Measurements from ENCODE around the gene LGALS3.

The LGALS3 gene

DNA sequence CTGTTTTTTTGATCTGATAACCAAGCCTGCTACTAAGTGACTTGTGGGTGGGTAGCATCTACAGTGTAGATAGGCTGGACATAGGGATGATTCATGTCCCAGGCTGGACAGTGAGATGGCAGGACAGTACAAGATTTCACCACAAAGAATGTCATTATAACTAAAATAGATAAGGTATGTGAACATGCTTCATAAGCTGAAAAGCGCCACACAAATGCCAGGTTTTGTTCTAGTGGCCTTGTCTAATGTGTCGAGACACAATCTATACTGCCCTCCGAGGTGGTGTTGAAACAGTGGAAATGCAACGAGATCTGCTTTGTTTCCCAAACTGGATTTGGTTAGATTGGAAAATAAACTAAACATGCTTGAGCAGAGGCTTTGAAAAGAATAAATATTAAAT lies 4.4 kb downstream of the LGALS3 start:
- DNase-seq: no peak

DNA sequence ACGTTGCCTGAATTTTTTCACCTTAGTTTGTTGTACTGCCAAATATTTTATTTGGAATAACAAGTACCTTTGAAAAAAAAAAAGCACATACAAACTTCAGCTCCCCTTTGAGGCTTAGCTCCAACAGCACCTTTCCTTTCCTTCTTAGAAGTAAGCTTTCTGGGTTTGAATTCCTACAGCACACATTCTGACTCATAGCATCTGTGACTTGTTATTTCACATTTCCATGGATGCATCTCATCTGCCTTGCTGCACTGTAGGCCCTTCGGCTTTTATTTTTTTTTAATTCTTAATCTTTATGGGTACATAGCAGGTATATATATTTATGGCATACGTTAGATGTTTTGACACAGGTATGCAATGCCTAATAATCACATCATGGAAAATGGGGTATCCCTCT lies 7.2 kb downstream of the LGALS3 start:
- DNase-seq: no peak

- DNase-seq: no peak
These were observed 8.1 kb downstream of the LGALS3 start for GRCh38 chr14:55136885-55137786.

- no peak for DNase-seq
These were observed 9.0 kb downstream of the LGALS3 start for GRCh38 chr14:55138091-55138490.

DNA sequence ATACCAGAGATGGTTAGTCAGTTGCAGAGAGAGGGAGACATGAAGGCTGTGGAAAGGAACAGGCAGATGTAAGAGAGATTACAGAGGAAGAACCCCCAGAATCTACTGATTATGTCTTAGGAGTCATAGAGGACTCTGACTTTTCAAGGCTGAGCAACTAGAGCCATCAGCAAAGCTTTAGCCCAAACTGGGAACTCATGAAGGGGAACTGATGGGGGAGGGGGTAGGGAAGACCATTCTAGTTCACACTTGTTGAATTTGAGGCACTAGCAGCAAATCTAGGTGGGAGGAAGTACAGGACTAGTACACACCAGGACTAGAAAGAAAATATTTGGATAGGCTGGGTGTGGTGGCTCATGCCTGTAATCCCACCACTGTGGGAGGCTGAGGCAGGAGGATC lies 10.1 kb downstream of the LGALS3 start:
- no peak for DNase-seq

DNA sequence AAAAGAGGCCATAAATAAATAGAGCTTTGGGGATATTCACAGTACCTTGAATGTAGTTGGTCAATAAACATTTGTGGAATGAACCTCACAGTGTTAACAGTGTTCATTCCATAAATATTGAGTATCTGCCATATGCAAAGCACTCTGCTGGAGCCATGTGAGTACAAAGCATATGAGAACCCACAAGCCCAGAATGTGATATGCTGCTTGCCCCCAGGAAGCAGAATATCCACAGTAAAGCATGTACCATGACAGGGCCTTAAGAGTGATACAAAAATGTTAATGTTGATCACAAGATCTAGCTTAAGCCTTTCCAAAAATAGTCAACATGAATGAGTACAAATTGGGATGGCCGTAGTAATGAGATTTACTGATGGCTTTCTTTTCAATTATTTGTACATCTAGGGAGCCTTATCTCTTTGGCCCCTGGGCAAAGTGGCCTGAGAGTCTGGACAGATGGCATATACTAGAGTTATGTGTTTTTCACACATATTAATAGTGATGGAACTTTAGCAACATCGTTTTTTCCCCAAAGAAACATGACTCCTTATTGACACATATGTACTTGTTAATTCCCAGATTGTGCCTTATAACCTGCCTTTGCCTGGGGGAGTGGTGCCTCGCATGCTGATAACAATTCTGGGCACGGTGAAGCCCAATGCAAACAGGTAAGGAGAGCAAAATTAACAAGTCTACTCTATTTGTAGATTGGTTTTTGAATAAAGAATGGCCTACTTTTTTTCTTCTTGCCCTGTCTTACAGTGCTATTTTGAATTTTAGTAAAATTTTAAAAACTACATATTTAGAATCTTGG lies 10.9 kb downstream of the LGALS3 start:
- DNase-seq: no peak

GRCh38 chr14:55141825-55142224 lies 12.8 kb downstream of the LGALS3 start:
- no peak for DNase-seq

DNA sequence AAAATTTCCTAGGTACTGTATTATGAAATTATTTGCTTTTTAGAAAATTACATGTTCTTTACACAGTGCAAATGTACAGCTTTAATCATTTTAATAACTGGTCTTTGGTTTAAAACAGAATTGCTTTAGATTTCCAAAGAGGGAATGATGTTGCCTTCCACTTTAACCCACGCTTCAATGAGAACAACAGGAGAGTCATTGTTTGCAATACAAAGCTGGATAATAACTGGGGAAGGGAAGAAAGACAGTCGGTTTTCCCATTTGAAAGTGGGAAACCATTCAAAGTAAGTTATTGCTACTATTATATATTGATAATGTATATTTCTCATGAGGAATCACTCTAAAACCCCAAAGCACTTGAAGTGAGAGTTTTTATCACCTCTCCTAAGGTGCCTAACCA lies 13.4 kb downstream of the LGALS3 start:
- no peak for DNase-seq

- DNase-seq: no peak
These were observed 17.4 kb downstream of the LGALS3 start for GRCh38 chr14:55146425-55146824.

GRCh38 chr14:55151601-55152000 lies 22.5 kb downstream of the LGALS3 start:
- no peak for DNase-seq

- DNase-seq: no peak
These were observed 23.2 kb downstream of the LGALS3 start for GRCh38 chr14:55152052-55152753.

GRCh38 chr14:55153951-55154350 lies 24.9 kb downstream of the LGALS3 start:
- DNase-seq: no peak

DNA sequence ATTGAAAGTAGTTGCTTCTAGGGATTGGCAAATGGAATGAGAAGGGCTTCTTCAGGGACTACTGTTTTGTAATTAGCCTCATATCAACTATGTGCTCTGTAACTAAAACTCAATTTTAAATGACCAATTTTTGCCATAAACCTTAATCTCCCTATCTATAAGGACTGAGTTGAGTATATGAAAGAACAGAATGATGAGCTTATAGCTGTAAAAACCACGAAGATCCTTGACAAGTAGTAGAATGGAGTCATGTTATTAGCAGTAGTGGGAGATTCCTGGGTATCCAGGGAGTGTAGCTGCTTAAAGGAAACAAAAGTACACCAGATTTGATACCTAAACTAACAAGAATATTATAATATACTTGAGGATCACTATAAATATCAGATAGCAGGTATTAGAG lies 28.0 kb downstream of the LGALS3 start:
- DNase-seq: no peak

GRCh38 chr14:55158412-55158811 lies 29.4 kb downstream of the LGALS3 start:
- DNase-seq: no peak

- DNase-seq: no peak
These were observed 31.9 kb downstream of the LGALS3 start for GRCh38 chr14:55160989-55161388.

DNA sequence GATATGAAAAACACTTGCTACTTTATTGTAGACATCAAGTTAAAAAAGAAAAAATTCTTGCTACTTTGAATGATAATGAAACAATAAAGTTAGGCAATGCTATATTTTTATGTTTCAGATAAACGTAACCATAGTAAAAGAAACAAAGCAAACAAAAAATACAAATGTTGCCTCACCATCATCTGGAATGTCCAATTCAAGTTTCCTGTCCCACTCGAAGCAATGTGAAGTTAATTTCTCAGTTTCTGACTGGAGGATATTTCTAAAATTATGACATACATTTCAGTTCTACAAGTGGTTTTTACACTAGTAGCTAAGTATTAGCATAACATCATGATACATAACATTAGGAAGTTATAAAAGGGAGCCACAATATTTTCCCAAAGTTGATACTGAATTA lies 41.5 kb downstream of the LGALS3 start:
- no peak for DNase-seq

- DNase-seq: no peak
These were observed 51.0 kb downstream of the LGALS3 start for GRCh38 chr14:55180006-55180405.

DNA sequence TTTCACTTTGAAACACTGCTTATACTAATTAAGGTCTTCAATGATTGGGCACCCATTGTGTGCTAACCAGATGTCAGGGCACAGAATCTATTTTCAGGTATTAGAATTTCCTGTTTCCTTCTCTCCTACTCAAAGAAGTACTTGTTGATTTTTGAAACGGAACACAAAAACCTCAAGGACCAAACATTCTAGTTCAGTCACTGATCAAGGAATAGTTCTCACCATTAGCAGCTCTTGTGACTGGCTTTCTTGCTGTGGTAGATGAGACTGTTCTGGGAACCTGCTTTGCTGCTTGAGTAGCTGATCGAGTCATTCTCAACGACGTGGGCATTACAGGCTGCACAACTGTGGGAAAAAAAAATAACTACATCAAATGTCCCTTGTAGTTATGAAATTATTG lies 51.4 kb downstream of the LGALS3 start:
- no peak for DNase-seq

- no peak for DNase-seq
These were observed 59.7 kb downstream of the LGALS3 start for GRCh38 chr14:55188686-55189295.

GRCh38 chr14:55190906-55191202 lies 61.8 kb downstream of the LGALS3 start:
- no peak for DNase-seq

GRCh38 chr14:55191203-55192053 lies 62.4 kb downstream of the LGALS3 start, which contains the start of gene DLGAP5:
Gene DLGAP5, minus strand, starts transcription at chr14:55191585. Its CDS starts 2,406 bp downstream, at chr14:55189179.
- DNase-seq: no peak

- DNase-seq: no peak
These were observed 63.1 kb downstream of the LGALS3 start for GRCh38 chr14:55192054-55192621.

Data from cortex of kidney (tissue), 1 donor.